ENCODE data around the gene LGALS14. TPM values are rescaled to one million over a fixed set of nuclear protein-coding genes. Genes with fewer than 3 reads are reported as not detected.

Gene LGALS14
- total RNA-seq, 1 experiment from 2014 or later = not detected

- no peak for ATAC-seq
- Histone ChIP-seq H3K79me2 (ENCODE audit: insufficient read depth, low read length) (no peaks in the 10 kb centered on the region), H3K27ac (ENCODE audit: low read depth, low read length) (no peak overlapping the region), H3K27me3 (ENCODE audit: insufficient read depth, low read length) (peaks cover 96% of the 10 kb centered on the region), H3K4me2 (ENCODE audit: low read length) (no peak overlapping the region), H4K20me1 (ENCODE audit: insufficient read depth) (no peaks in the 10 kb centered on the region), H2AFZ (ENCODE audit: low read depth, low read length, poor library complexity, severe bottlenecking) (no peak overlapping the region), H3K9me3 (ENCODE audit: control insufficient read depth in 1 of 2, insufficient read depth in 1 of 2, low read depth in 1 of 2, low read length in 2 of 2) (no peaks in the 10 kb centered on the region), H3K9ac (ENCODE audit: low read length) (no peak overlapping the region), H3K36me3 (ENCODE audit: control insufficient read depth in 1 of 2, insufficient read depth in 2 of 2, low read length in 2 of 2) (no peaks in the 10 kb centered on the region), H3K4me1 (ENCODE audit: control insufficient read depth in 1 of 2, insufficient read depth in 2 of 2, low read length in 2 of 2) (no peaks in the 10 kb centered on the region), H3K4me3 (replicated peaks in 1 of 2; ENCODE audit: low read depth in 1 of 2, low read length in 2 of 2) (no peak overlapping the region), H3K9me2 (ENCODE audit: insufficient read depth) (no peaks in the 10 kb centered on the region)
- ChIA-PET RAD21 (ENCODE audit: low non-redundant PET in 1 of 2, low total read pairs in 2 of 2, uncharacterized antibody in 2 of 2, unreplicated experiment in 2 of 2) (no interaction called here), POLR2A (no interaction called here), CTCF (no interaction called here)
- intact Hi-C loops (cut with micrococcal nuclease) = no loop called here
- DNase-seq (ENCODE audit: low read depth, low spot score) = no peak
- BruUV-seq (replicated peaks) = no TSS peak
- TF ChIP-seq EZH2phosphoT487 (IDR thresholded peaks at IDR 0.05; ENCODE audit: borderline replicate concordance) (no peak), CTCF (IDR thresholded peaks at IDR 0.05 in 2 of 3, conservative IDR thresholded peaks at IDR 0.05 in 1 of 3; ENCODE audit: borderline replicate concordance in 1 of 3, insufficient read depth in 1 of 3, low read depth in 2 of 3, low read length in 2 of 3) (no peak)
Measured at GRCh38 chr19:39698535-39698934, 5.7 kb upstream of the LGALS14 start.

- peaks cover 80% of the 10 kb centered on the region for H3K27me3 ChIP-seq (ENCODE audit: insufficient read depth, low read length)
- intact Hi-C loops (cut with micrococcal nuclease) = no loop called here
- no peaks in the 10 kb centered on the region for H4K20me1 ChIP-seq (ENCODE audit: insufficient read depth)
- no peak overlapping the region for H3K9ac ChIP-seq (ENCODE audit: low read length)
- no peak overlapping the region for H3K27ac ChIP-seq (ENCODE audit: low read depth, low read length)
- ChIA-PET RAD21 (ENCODE audit: low non-redundant PET in 1 of 2, low total read pairs in 2 of 2, uncharacterized antibody in 2 of 2, unreplicated experiment in 2 of 2) (interaction anchor here in 1 of 2 experiments (0.5 kb wide), 1 partner anchor 20 kb away, joined by 4 read pairs; no protein-coding TSS in a partner anchor), CTCF (no interaction called here), POLR2A (no interaction called here)
- H3K9me2 ChIP-seq (ENCODE audit: insufficient read depth) = no peaks in the 10 kb centered on the region
- H2AFZ ChIP-seq (ENCODE audit: low read depth, low read length, poor library complexity, severe bottlenecking) = no peak overlapping the region
- H3K9me3 ChIP-seq (ENCODE audit: control insufficient read depth in 1 of 2, insufficient read depth in 1 of 2, low read depth in 1 of 2, low read length in 2 of 2) = no peaks in the 10 kb centered on the region
- ATAC-seq = no peak
- no TSS peak for BruUV-seq (replicated peaks)
- H3K4me3 ChIP-seq (replicated peaks in 1 of 2; ENCODE audit: low read depth in 1 of 2, low read length in 2 of 2) = no peak overlapping the region
- H3K4me1 ChIP-seq (ENCODE audit: control insufficient read depth in 1 of 2, insufficient read depth in 2 of 2, low read length in 2 of 2) = no peaks in the 10 kb centered on the region
- no peak overlapping the region for H3K4me2 ChIP-seq (ENCODE audit: low read length)
- H3K36me3 ChIP-seq (ENCODE audit: control insufficient read depth in 1 of 2, insufficient read depth in 2 of 2, low read length in 2 of 2) = no peaks in the 10 kb centered on the region
- no peak for DNase-seq (ENCODE audit: low read depth, low spot score)
- H3K79me2 ChIP-seq (ENCODE audit: insufficient read depth, low read length) = no peaks in the 10 kb centered on the region
- TF ChIP-seq CTCF (IDR thresholded peaks at IDR 0.05 in 2 of 3, conservative IDR thresholded peaks at IDR 0.05 in 1 of 3; ENCODE audit: borderline replicate concordance in 1 of 3, insufficient read depth in 1 of 3, low read depth in 2 of 3, low read length in 2 of 3) (no peak), ZFX (IDR thresholded peaks at IDR 0.05) (no peak), CBX3 (IDR thresholded peaks at IDR 0.05; ENCODE audit: low read depth) (no peak), EZH2 (IDR thresholded peaks at IDR 0.05) (no peak), ZNF274 (IDR thresholded peaks at IDR 0.05; ENCODE audit: low read depth, low read length) (no peak), CEBPB (IDR thresholded peaks at IDR 0.05; ENCODE audit: low read depth) (no peak)
- TF ChIP-seq, protein P1, sequence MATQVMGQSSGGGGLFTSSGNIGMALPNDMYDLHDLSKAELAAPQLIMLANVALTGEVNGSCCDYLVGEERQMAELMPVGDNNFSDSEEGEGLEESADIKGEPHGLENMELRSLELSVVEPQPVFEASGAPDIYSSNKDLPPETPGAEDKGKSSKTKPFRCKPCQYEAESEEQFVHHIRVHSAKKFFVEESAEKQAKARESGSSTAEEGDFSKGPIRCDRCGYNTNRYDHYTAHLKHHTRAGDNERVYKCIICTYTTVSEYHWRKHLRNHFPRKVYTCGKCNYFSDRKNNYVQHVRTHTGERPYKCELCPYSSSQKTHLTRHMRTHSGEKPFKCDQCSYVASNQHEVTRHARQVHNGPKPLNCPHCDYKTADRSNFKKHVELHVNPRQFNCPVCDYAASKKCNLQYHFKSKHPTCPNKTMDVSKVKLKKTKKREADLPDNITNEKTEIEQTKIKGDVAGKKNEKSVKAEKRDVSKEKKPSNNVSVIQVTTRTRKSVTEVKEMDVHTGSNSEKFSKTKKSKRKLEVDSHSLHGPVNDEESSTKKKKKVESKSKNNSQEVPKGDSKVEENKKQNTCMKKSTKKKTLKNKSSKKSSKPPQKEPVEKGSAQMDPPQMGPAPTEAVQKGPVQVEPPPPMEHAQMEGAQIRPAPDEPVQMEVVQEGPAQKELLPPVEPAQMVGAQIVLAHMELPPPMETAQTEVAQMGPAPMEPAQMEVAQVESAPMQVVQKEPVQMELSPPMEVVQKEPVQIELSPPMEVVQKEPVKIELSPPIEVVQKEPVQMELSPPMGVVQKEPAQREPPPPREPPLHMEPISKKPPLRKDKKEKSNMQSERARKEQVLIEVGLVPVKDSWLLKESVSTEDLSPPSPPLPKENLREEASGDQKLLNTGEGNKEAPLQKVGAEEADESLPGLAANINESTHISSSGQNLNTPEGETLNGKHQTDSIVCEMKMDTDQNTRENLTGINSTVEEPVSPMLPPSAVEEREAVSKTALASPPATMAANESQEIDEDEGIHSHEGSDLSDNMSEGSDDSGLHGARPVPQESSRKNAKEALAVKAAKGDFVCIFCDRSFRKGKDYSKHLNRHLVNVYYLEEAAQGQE (IDR thresholded peaks at IDR 0.05; ENCODE audit: low read depth) = no peak
- TF ChIP-seq, protein P2, sequence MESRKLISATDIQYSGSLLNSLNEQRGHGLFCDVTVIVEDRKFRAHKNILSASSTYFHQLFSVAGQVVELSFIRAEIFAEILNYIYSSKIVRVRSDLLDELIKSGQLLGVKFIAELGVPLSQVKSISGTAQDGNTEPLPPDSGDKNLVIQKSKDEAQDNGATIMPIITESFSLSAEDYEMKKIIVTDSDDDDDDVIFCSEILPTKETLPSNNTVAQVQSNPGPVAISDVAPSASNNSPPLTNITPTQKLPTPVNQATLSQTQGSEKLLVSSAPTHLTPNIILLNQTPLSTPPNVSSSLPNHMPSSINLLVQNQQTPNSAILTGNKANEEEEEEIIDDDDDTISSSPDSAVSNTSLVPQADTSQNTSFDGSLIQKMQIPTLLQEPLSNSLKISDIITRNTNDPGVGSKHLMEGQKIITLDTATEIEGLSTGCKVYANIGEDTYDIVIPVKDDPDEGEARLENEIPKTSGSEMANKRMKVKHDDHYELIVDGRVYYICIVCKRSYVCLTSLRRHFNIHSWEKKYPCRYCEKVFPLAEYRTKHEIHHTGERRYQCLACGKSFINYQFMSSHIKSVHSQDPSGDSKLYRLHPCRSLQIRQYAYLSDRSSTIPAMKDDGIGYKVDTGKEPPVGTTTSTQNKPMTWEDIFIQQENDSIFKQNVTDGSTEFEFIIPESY (IDR thresholded peaks at IDR 0.05; ENCODE audit: extremely low read depth, insufficient replicate concordance, low read length) = no peak
Measured at GRCh38 chr19:39701291-39701690, 3.0 kb upstream of the LGALS14 start.
